Measurements from ENCODE around the gene COG5. TPM values are rescaled to one million over a fixed set of nuclear protein-coding genes. Genes with fewer than 3 reads are reported as not detected.
A peak's percentile ranks its signal among the peaks of the same experiment; 100 is the strongest.

The COG5 gene
- total and polyA plus RNA-seq, 2 donors from 2014 or later: 8.6 to 45.7 TPM

GRCh38 chr7:107405559-107405958 lies 158.2 kb downstream of the COG5 start:
- intact Hi-C loops (cut with DNase I): no loop called here
- FAIRE-seq: no peak
- no peak overlapping the region for H3K4me3 ChIP-seq (ENCODE audit: low read length in 3 of 3)
- H3K9ac ChIP-seq (ENCODE audit: low read length in 3 of 3): no peak overlapping the region
- no peaks in the 10 kb centered on the region for H3K4me1 ChIP-seq (ENCODE audit: control insufficient read depth in 2 of 3, insufficient read depth in 2 of 3, low read depth in 1 of 3, low read length in 3 of 3)
- H3K27ac ChIP-seq (ENCODE audit: low read depth in 2 of 2, low read length in 2 of 2): no peak overlapping the region
- H3K27me3 ChIP-seq (ENCODE audit: control insufficient read depth, insufficient read depth, low read length): no peaks in the 10 kb centered on the region
- no peaks in the 10 kb centered on the region for H3K36me3 ChIP-seq (ENCODE audit: control insufficient read depth in 2 of 3, insufficient read depth in 3 of 3, low read length in 3 of 3)
- TF ChIP-seq CTCF (IDR thresholded peaks at IDR 0.05; ENCODE audit: borderline replicate concordance, extremely low read depth, insufficient read depth): no peak
- no peaks in the 10 kb centered on the region for H3K9me3 ChIP-seq (ENCODE audit: control insufficient read depth in 2 of 3, insufficient read depth in 1 of 3, low read length in 3 of 3)
- DNase-seq: no peak

- no peak overlapping the region for H3K27ac ChIP-seq (ENCODE audit: low read depth in 2 of 2, low read length in 2 of 2)
- H3K4me1 ChIP-seq (ENCODE audit: control insufficient read depth in 2 of 3, insufficient read depth in 2 of 3, low read depth in 1 of 3, low read length in 3 of 3): no peaks in the 10 kb centered on the region
- no peaks in the 10 kb centered on the region for H3K9me3 ChIP-seq (ENCODE audit: control insufficient read depth in 2 of 3, insufficient read depth in 1 of 3, low read length in 3 of 3)
- H3K27me3 ChIP-seq (ENCODE audit: control insufficient read depth, insufficient read depth, low read length): no peaks in the 10 kb centered on the region
- no peak for TF ChIP-seq CTCF (IDR thresholded peaks at IDR 0.05; ENCODE audit: borderline replicate concordance, extremely low read depth, insufficient read depth)
- H3K9ac ChIP-seq (ENCODE audit: low read length in 3 of 3): no peak overlapping the region
- intact Hi-C loops (cut with DNase I): no loop called here
- no peak for DNase-seq
- no peak for FAIRE-seq
- H3K36me3 ChIP-seq (ENCODE audit: control insufficient read depth in 2 of 3, insufficient read depth in 3 of 3, low read length in 3 of 3): no peaks in the 10 kb centered on the region
- H3K4me3 ChIP-seq (ENCODE audit: low read length in 3 of 3): no peak overlapping the region
These were observed 158.8 kb downstream of the COG5 start for GRCh38 chr7:107404740-107405537.

- no peaks in the 10 kb centered on the region for H3K36me3 ChIP-seq (ENCODE audit: control insufficient read depth in 2 of 3, insufficient read depth in 3 of 3, low read length in 3 of 3)
- no peaks in the 10 kb centered on the region for H3K9me3 ChIP-seq (ENCODE audit: control insufficient read depth in 2 of 3, insufficient read depth in 1 of 3, low read length in 3 of 3)
- no peak for TF ChIP-seq CTCF (IDR thresholded peaks at IDR 0.05; ENCODE audit: borderline replicate concordance, extremely low read depth, insufficient read depth)
- no peak overlapping the region for H3K9ac ChIP-seq (ENCODE audit: low read length in 3 of 3)
- no peak overlapping the region for H3K27ac ChIP-seq (ENCODE audit: low read depth in 2 of 2, low read length in 2 of 2)
- no peak overlapping the region for H3K4me3 ChIP-seq (ENCODE audit: low read length in 3 of 3)
- H3K4me1 ChIP-seq (ENCODE audit: control insufficient read depth in 2 of 3, insufficient read depth in 2 of 3, low read depth in 1 of 3, low read length in 3 of 3): no peaks in the 10 kb centered on the region
- intact Hi-C loops (cut with DNase I): no loop called here
- DNase-seq (peak in 1 of 5 donors; percentile 22), FAIRE-seq (no peak)
- no peaks in the 10 kb centered on the region for H3K27me3 ChIP-seq (ENCODE audit: control insufficient read depth, insufficient read depth, low read length)
These were observed 165.6 kb downstream of the COG5 start for GRCh38 chr7:107398161-107398560.

All from kidney (tissue), 14 donors.